AG04450 (cell line): ENCODE measurements around the gene TERB1. TPM values are rescaled to one million over a fixed set of nuclear protein-coding genes. Genes with fewer than 3 reads are reported as not detected.

Source experiments
- CTCF ChIA-PET: fragments of 300-600, 350-600 bp; formaldehyde crosslinking; extraction: SDS; loops from one replicate; lab custom pipeline; 2022; ENCODE audit warnings: antibody characterized with exemption, inconsistent platforms; lab: Charles Lee
- POLR2A ChIA-PET: fragments of 350-600 bp; formaldehyde crosslinking; extraction: SDS; loops from one replicate; lab custom pipeline; 2021; ENCODE audit warnings: antibody characterized with exemption, inconsistent platforms; lab: Yijun Ruan, JAX
- DNase-seq: peaks from one replicate; pipeline ENCODE4 v3.0.0-alpha.2; 2011; ENCODE audit warnings: low read depth, low spot score
- H3K27ac ChIP-seq: one replicate; pipeline ENCODE4 v1.5.1; 2012; ENCODE audit warnings: low read depth, low read length, control low read depth
- H3K27me3 ChIP-seq: one replicate; pipeline ENCODE4 v1.6.0; 2012; ENCODE audit warnings: low read length; ENCODE audit not compliant: control insufficient read depth, insufficient read depth
- H3K4me3 ChIP-seq: 2 replicates; pipeline ENCODE4 v1.5.1; 2011; ENCODE audit warnings: mild to moderate bottlenecking, low read depth, low read length, control low read depth
- H3K9me3 ChIP-seq: 2 replicates; pipeline ENCODE4 v1.5.1; 2012; ENCODE audit warnings: low read length; ENCODE audit not compliant: control insufficient read depth, insufficient read depth
- polyA plus RNA-seq: library from polyadenylated mRNA; depleted of rRNA; stranded (reverse); fragments of >200 nt; gene quantifications from 2 replicates; pipeline ENCODE4 v1.2.3, GENCODE V29; 2011
- TF ChIP-seq, protein P1 (sequence below): IDR thresholded peaks from 2 replicates; pipeline ENCODE4 v1.5.1; 2011; ENCODE audit warnings: low read depth, low read length, control low read depth, inconsistent platforms

TERB1 gene
- polyA plus RNA-seq, 1 experiment = not detected

DNA sequence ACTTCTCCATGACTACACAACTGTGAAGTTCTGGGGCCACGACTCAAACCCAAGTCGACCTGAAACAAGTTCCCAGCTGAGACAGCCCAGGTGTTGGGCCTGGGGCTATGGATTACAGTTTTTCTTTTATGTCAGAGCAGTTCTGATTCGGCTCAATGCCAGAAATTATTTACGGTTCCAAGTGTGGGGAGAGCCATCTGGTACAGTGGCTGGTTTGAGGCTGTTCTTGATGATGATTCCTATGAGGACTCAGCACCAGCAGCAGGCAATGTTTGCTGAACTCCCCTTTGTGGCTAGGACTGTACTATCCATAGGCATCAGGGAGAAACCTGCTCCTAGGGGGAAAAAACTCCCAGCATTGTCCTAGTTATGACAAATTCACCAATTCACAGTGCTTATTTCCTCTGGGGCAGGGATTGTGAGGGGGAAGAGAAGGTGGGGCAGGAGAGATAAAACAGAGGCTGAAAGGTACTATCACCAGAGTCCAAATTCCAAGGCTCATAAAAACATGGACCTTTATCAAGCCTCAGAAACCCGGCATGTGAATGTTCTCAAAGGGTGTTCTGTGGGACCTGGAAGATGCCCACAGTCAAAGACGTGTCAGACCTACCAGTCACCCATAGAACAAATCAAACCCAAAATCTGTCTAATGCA, 86.6 kb downstream of the TERB1 start:
- no peak for DNase-seq
- Histone ChIP-seq H3K27ac (no peak overlapping the region), H3K4me3 (no peak overlapping the region), H3K9me3 (peaks cover 14% of the 10 kb centered on the region), H3K27me3 (no peaks in the 10 kb centered on the region)
- TF ChIP-seq, protein P1, sequence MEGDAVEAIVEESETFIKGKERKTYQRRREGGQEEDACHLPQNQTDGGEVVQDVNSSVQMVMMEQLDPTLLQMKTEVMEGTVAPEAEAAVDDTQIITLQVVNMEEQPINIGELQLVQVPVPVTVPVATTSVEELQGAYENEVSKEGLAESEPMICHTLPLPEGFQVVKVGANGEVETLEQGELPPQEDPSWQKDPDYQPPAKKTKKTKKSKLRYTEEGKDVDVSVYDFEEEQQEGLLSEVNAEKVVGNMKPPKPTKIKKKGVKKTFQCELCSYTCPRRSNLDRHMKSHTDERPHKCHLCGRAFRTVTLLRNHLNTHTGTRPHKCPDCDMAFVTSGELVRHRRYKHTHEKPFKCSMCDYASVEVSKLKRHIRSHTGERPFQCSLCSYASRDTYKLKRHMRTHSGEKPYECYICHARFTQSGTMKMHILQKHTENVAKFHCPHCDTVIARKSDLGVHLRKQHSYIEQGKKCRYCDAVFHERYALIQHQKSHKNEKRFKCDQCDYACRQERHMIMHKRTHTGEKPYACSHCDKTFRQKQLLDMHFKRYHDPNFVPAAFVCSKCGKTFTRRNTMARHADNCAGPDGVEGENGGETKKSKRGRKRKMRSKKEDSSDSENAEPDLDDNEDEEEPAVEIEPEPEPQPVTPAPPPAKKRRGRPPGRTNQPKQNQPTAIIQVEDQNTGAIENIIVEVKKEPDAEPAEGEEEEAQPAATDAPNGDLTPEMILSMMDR = no peak
- POLR2A ChIA-PET = interaction anchor here (0.9 to 1.0 kb wide), 2 partner anchors 27 to 54 kb away, joined by 3 read pairs; no protein-coding TSS in a partner anchor
- CTCF ChIA-PET = interaction anchor here (0.9 to 1.3 kb wide), 5 partner anchors 14 to 153 kb away, joined by 3 to 6 read pairs (median 4); no protein-coding TSS in a partner anchor

- POLR2A ChIA-PET = interaction anchor here (0.9 to 1.0 kb wide), 2 partner anchors 27 to 53 kb away, joined by 3 read pairs; no protein-coding TSS in a partner anchor
- Histone ChIP-seq H3K27me3 (no peaks in the 10 kb centered on the region), H3K4me3 (no peak overlapping the region), H3K9me3 (peaks cover 14% of the 10 kb centered on the region), H3K27ac (no peak overlapping the region)
- CTCF ChIA-PET = interaction anchor here (0.9 to 1.1 kb wide), 2 partner anchors 14 to 105 kb away, joined by 3 to 4 read pairs; no protein-coding TSS in a partner anchor
- no peak for DNase-seq
- TF ChIP-seq, protein P1 = no peak
Observed at GRCh38 chr16:66714062-66714461, 87.3 kb downstream of the TERB1 start.

GRCh38 chr16:66713076-66713475, 88.3 kb downstream of the TERB1 start:
- DNase-seq = no peak
- ChIA-PET CTCF (interaction anchor here (1.1 to 1.3 kb wide), 2 partner anchors 15 to 50 kb away, joined by 4 to 7 read pairs; no protein-coding TSS in a partner anchor), POLR2A (interaction anchor here (0.6 kb wide), 1 partner anchor 16 kb away, joined by 3 read pairs; no protein-coding TSS in a partner anchor)
- Histone ChIP-seq H3K4me3 (no peak overlapping the region), H3K9me3 (peaks cover 14% of the 10 kb centered on the region), H3K27me3 (peaks cover 3% of the 10 kb centered on the region), H3K27ac (no peak overlapping the region)
- TF ChIP-seq, protein P1 = no peak

DNA sequence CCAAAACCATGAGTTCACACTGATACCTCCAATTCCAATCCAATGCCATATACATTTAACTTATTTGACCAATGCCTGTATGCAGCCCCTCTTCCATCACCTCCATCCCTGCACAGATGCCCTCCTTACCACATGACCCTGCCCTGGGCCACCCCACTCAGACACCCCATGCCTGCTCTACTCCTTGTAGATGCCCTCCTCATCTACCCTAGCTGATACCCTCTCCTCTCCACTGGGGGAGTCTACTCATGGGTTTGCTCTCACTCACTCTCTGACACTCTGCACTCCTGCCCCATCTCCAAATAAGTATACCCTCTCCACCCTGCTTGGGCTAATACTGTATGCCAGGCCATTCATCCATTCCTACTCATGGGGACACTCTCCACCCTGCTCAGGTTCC, 88.9 kb downstream of the TERB1 start:
- POLR2A ChIA-PET = no interaction called here
- Histone ChIP-seq H3K27ac (no peak overlapping the region), H3K9me3 (peaks cover 14% of the 10 kb centered on the region), H3K27me3 (peaks cover 3% of the 10 kb centered on the region), H3K4me3 (no peak overlapping the region)
- CTCF ChIA-PET = interaction anchor here (1.1 to 1.3 kb wide), 2 partner anchors 16 to 50 kb away, joined by 4 to 7 read pairs; no protein-coding TSS in a partner anchor
- no peak for DNase-seq
- TF ChIP-seq, protein P1 = no peak

- H3K4me3 ChIP-seq = no peak overlapping the region
- no peak for DNase-seq
- ChIA-PET CTCF (no interaction called here), POLR2A (no interaction called here)
- no peak overlapping the region for H3K27ac ChIP-seq
- TF ChIP-seq, protein P1 = no peak
- H3K9me3 ChIP-seq = peaks cover 14% of the 10 kb centered on the region
- peaks cover 3% of the 10 kb centered on the region for H3K27me3 ChIP-seq
Observed at GRCh38 chr16:66711581-66711980, 89.8 kb downstream of the TERB1 start.
